ENCODE measurements around the gene CLEC16A.

The CLEC16A gene

DNA sequence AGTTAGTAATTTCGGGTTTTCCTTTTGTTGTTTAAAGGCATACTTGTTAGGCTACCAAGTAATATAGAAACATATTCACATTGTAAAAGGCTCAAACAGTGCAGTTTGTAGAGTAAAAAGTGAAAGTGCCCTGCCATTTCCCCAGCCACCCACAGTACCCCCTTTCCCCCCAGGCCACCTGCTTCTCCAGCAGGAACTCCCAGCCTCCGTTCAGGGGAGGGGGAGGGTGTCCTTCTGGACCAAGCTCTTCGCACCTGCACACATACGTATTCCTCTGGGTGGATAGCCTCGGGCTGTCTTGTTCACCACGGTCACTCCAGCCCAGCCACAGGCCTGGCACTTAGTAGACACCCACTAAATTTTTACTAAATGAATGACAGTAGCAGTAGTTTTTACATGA, 144.5 kb downstream of the CLEC16A start:
- no peak for DNase-seq

DNA sequence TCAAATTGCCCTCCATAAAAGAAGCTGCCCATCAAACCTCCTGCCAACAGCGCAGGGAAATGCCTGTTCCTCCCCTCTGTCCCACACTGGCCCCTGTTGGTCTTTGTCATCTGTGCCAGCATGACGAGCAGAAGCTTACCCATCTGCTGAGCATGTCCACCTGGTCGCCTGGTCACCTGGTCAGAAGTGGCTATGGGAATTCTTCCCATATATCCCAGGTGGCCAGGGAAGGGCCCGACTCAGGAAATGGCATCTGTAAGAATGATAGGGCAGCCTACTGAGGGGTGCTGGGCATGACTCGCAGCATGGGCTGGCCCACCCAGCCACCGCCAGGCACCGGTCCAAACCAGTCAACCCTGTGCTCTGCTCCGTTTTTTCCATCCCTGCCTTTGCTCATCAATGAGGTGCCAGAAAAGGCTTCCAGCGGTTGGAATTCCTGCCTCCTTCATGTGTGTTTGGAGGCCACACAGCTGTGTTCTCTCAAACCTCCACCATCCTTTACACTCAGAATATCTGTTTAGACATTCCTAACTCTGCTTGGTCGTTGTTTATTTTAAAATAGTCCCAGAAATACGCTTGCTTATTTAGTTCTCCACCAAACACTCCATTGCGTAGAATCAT, 145.2 kb downstream of the CLEC16A start:
- DNase-seq = no peak

DNA sequence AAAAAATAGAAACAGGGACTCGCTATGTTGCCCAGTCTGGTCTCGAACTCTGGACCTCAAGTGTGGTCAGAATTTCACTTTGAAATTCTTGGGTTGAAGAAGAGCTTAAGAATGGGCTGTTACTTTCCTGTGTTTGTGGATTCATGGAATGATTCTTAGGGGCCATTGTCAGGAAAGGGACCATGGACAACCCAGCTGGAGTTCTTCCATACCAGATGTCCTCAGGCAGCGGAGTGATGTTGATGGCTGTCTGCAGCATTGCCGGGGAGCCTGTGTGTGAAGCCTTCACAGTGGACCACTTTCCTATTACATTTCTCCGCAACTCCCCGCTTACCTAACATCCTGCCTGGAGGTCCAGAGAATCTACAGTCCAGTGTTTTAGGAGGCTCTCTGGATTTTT, 145.9 kb downstream of the CLEC16A start:
- no peak for DNase-seq

DNA sequence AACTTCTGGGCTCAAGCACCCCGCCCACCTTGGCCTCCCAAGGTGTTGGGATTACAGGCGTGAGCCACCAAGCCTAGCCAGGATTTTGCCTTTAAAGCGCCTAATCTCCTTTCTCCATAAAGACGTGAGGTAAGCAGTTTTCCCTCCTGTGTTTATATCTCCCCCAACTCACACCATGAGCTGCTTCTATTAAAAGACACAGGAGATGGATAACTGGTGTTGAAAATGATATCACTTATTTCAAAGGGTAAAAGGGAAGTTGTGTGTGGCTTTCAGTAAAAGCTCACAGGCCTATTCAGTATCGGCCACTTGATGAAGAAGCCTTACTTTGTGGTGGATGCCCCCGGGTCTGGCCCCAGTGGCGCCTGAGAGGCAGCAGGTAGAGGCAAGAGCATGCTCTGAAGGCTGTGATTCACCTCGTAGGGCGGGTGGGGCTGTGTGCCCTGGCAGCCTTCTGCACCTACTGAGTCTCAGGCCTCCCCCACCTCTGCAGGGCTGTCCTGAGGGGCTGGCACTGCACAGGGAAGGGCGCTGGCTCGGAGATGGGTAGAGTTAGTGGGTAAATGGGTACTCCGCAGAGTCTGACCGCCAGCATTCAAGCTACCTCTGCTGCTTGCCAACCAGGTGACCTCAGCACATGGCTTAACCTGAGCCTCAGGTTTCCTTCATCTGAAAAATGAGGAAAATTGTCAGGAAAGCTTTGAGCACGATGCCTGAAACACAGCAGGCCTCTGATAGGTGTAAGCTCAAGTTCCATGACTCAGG, 146.8 kb downstream of the CLEC16A start:
- DNase-seq = no peak

DNA sequence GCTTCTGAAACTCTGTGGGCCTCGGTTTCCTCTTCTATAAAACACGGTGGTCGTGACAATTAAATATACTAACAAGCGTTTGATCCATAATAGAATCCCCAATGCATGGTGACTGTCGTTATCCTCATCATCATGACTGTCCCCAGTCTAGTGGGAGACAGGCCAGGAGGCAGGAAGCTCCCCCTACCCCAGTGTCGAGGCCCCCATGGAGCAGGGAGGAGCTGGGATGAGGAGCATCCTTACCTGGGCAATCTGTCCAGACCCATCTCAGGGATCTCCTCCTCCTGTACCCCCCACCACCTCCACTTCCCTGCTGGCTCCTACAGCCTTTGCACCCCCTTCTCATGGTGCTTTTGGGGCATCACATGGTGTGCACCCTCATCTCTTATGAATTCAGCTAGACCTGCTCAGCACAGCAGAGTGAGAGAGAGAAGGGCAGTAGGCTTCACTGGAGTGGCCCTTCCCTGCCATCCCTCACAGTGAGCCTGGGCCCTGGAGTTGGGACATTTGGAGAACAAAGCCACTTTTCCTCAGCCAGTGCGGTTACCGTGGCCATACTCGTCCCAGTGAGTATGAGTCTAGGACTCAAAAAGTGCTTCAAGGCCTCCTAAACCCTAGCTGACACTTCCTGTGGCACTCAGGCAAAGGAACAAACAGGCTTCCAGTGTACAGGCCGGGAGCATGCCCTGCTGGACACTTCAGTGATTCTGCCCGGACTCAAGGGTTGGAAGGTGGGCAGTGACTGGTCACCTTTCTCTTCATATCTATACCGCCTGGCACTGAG, 148.6 kb downstream of the CLEC16A start:
- no peak for DNase-seq

DNA sequence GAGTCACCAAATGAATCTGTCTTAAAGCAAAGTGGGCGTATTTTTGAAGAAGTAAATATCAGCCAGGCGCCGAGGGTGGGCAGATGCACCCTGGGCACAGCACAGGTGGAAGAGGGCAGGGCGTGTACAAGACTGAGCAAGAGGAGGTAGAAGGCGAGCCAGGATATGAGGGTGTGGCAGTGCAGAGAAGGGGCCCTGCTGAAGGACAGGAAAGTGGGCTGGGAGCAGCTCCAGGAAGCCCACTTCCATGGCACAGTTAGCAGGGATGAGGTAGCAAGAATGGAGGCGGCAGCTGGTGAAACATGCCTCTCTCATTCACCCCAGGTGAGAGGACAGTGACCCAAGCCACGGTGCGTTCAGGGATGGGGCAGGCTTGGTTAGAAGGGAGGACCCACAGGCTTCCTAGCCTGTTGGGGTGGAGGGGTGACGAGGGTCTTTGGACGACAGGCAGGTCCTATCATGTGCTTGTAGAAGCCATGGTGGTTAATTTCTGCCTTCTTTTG, 149.3 kb downstream of the CLEC16A start:
- DNase-seq = no peak

DNA sequence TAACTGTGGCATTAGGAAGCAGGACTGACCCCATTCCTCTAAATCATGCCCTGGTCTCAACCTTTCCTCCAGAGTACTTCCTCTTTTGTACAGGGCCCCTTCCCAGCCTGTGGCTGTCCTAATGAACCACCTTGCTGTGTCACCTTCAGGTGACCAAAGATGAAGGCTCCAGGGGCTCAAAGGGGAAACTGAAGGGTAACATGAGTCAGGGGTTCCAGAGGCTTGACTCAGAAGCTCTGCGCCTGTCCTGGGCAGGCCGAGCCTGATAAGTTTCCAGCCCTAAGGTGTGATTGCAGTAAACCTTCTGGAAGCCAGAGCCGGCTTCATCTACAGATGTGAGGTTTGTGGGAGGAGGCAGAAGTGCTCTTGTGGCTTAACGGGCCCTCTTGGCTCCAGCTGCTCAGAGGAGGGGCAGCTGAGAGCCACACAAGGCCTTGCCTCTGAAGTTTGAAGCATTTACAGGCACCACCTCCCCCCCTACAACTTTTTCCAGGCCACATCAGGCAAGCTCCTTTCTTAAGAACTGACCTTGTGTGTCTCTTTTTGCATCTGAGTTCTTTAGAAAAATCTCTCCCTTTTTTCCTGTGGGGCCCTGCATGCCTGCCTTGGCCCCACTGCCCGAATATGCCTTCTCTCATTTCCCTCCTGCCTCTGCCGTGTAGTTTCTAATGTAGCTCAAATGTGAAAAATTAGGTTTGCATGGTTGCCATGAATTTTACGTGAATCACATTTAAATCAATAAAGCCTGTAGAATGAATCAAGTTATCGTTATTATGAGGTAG, 149.9 kb downstream of the CLEC16A start:
- peak; percentile 9 for DNase-seq

DNA sequence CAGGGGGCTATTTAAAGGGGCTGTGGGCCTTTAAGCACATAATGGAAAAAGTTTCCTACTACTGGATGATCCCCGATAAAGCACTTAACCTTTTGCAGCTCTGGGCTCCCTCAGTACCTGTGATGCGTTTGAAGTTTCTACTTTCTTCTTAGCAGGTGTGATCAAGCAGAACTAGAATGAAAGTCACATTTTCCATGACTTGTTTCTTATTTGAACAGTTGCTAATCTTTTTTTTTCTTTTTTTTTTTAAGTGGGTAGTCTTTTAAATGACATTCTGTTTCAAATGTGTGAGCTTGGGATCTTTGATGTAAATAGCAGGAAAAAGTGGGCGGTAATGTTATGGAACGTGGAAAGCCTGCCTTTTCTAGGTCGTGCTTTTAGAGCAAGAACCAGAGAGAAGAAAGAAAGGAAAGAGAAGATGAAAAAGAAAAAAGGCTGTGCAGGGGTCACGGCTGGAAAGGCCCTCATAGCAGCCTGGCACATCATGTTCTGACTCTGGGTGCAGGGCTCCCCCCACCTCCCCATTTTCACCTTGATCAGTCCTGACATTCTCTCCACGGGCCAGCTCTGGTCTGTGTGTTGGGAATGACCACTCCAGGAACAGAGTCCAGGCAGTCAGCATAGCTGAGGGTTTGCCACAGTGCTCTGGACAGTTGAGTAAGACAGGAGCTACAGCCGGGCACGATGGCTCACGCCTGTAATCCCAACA, 150.6 kb downstream of the CLEC16A start:
- no peak for DNase-seq

DNA sequence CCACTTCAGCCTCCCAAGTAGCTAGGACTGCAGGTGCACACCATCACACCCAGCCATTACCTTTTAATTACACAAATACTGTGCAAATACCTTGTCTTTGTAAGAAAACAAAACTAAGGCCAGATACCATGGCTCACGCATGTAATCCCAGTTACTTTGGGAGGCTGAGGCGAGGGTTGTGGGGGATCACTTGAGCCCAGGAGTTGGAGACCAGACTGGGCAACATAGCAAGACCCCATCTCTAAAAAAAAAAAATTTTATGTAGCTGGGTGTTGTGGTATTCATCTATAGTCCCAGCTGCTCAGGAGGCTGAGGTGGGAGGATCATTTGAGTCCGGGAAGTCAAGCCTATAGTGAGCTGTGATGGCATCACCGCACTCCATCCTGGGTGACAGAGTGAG, 151.6 kb downstream of the CLEC16A start:
- no peak for DNase-seq

DNA sequence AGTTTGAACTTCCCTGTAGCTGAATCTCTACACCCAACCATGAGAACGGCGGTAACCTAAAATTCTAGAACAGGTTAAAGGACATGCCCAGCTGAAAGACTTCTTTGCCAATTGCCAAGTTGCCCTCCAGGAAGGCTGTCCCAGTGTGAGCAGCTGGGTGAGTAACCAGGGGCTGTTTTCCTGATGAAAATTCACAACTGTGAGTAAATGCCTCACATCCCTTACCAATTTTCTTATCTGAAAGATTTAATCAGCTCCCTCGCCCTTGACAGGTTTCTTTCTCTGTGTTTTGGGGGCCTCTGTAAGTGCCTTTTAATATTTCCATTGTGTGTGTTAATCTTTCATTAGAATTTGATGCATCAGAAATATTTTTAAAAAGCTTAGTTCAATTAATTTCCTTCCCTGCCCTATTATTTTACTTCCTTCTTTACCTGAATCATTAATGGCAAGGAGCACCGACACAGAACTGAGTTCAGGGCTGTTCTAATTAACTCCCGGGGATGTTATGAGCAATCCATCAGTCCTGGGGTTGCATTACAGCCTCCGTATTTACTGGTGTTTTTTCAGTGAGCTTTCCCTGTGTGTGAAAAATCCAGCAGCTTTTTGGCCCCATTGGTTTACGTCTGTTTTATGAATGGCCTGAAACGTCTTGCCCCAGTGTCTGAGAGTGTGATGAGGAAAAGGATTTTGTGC, 152.9 kb downstream of the CLEC16A start:
- no peak for DNase-seq

DNA sequence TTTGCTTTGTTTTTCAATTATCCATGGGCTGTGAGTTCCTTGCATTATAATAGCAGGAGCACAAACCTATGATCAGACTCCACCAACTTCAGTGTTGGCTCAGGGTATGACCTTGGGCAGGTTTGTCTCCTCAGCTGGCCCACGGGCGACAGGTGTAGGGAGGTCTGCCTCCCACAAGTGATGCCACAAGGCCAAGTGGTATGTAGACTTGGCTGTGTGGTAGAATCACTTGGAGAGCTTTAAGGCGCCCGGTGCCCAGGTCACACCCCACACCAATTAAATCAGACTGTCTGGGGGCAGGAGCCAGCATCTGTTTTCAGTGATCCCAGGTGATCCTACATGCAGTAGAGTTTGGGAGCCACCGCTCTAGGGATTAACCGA, 153.4 kb downstream of the CLEC16A start:
- no peak for DNase-seq

DNA sequence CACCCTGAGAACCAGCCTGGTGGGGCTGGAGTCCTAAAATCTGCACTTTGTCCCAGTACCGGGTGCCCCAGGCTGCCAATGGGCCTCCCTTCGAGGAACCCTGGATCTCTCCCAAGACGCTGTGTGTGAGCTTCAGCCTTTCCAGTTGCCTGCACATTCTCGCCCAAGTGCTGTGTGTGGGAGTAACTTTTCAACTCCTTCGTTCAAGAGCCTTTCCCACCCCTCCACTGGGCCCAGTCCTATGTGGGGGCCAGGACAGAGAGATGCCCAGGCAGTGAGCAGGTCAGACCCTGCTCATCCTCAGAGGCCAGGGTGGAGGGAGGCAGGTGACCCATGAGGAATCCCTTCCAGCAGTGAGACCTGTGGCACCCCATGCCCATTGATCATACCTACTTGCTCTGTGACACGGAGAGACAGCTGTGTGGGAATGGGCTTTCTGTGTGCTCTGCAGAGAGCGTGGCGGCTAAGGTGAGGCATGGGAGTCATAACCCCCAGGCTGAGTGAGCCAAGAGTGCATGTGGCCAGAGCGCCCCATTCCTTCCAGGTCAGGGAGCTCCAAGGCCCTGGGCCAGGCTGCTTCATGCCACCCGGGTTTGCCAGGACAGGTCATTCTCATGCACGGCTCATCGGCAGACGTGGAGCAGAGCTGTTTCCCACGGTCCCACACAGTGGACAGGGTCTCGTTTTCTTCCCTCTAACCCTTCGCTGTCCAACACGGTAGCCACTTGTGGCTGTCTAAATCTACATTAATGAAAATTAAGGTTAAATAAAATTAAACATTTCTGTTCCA, 154.4 kb downstream of the CLEC16A start:
- DNase-seq = no peak

DNA sequence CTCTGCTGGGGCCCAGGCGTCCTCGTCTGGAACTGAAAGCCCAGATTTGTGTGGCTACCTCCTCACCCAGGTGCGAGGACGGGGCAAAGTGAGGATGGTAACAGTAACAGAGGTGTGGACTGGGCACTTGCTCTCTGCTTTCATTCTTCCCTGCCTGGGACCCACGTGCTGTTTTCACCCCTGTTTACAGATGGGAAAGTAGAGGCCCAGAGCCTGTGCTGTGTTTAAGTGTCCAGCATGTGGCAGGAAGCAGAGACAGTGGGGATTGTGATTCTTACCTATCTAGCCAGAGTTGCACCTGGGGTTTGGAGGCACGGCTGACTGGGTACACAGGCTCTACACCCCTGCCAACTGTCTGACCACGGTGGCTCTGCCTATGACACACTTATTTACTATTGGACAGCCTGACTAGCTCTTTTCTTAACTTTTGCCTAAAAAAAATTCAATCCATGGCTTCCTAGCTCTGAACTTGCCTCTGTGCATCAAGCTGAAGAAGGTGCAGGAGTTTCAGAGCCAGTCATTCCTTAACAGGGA, 155.4 kb downstream of the CLEC16A start:
- no peak for DNase-seq

DNA sequence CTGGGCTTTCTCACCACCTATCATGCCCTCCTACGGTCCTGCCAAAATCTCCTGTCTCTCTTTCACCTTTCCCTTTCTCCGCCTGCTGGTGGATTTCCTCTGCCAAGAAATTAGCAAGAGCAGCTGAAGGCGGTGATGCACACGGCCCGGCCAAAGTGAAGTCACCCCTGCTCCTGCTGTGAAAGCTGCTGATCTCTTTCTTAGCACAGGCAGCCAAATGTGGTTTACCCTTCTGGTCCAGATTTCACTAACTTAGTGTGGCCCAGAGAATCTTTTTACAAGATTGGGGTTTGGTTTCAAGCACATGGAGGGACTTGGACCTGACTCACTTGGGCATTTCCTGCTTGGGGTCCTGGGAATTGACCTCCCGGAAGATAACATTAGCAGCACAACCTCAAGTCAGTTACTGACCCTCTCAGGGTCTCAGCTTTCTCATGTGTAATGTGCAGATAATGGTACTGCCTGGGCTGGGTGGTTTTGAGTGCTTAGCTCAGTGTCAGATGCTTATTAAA, 155.9 kb downstream of the CLEC16A start:
- DNase-seq = no peak

DNA sequence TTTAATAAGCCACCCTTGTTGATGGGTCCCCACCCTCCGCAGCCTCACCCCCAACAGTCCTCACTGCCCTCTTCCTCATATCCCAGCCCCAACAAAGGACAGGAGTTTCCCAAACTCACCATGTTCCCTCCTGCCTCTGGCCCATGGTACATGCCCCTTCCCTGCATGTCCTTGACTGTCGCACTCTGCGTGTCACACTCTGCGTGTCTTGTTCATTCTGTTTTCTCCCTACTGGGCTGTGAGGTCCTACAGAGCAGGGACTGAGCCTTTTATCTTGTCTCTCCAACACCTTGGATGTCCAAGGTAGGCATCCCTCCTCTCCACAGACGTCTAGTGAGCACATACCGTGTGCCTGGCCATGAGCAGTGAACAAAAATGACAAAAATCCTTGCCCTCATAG, 156.9 kb downstream of the CLEC16A start:
- no peak for DNase-seq

DNA sequence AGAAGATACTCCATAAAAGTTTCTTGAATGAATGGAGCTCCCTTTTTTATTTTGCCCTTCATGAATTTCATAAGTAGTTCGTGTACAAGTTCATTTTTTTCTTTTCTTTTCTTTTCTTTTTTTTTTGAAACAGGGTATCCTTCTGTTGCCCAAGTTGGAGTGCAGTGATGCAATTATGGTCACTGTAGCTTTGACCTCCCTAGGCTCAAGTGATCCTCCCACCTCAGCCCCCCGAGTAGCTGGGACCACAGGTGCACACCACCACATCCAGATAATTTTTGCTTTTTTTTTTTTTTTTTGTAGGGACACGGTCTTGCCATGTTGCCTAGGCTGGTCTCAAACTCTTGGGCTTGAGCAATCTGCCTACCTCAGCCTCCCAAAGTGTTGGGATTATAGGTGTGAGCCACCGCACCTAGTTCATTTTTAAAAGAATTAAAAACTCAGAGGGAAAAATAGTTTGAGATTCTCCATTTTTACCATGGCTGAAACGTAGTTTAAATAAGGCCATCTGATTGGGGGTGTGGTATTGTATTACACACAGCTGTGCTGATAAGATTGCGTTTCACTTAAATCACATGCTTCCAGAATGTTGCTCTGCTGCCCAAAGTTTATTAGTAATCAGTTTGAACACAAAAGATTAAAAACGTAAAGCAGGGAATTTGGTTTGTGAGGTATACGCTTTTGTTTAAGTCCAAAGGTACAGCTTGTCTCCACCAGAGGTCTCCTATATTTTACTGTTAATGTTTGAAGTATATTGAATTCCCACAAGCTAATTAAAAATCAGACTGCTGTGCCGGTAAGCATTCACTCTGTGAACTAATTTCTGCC, 157.5 kb downstream of the CLEC16A start:
- no peak for DNase-seq

DNA sequence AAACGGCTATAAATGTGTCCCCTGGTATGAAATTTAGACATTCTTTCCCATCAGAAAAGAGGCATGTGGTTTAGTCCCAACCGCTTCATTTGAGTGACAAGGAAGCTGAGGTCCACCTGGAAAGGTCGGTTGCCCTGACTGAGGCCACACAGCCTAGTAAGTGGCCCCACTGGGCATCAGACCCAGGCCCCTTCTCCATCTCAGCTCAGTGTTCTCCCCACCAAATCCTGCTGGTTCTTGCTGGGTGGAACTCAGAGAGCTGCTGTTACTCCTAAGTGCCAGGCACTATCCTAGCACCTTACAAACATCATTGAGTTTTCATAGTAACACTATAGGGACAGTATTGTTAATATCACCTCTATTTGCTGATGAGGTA, 158.1 kb downstream of the CLEC16A start:
- DNase-seq = no peak

DNA sequence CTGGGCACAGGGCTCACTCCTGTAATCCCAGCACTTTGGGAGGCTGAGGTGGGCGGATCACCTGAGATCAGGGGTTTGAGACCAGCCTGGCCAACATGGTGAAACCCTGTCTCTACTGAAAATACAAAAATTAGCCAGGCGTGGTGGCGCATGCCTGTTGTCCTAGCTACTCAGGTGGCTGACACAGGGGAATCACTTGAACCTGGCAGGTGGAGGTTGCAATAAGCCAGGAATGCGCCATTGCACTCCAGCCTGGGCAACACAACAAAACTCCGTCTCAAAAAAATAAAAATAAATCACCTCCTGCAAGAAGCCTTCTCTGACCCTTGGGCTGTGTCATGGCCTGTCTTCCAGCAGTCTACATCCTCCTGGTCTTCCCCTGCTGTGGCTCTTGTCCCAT, 158.9 kb downstream of the CLEC16A start:
- peak; percentile 5 for DNase-seq

Measured in DMS79 (cell line).